ENCODE data around the gene CTSL. TPM values are rescaled to one million over a fixed set of nuclear protein-coding genes. Genes with fewer than 3 reads are reported as not detected.

The CTSL gene
- total RNA-seq, 1 donor from 2014 or later: 162 TPM

Other genes with a start within 250 kb of the CTSL start
- gene DAPK1, start 228.3 kb upstream of the CTSL start, total RNA-seq: 71.1 TPM
- gene SPATA31E1, start 156.8 kb downstream of the CTSL start, total RNA-seq: not detected
- gene SPATA31C1, start 191.8 kb downstream of the CTSL start, total RNA-seq: not detected
- gene CDK20, start 248.4 kb downstream of the CTSL start, total RNA-seq: 9.0 TPM